ENCODE results near the gene GPX5. TPM values are rescaled to one million over a fixed set of nuclear protein-coding genes. Genes with fewer than 3 reads are reported as not detected.
A peak's percentile ranks its signal among the peaks of the same experiment; 100 is the strongest.

GPX5 gene
- total RNA-seq, 2 donors from 2014 or later, result not detected

- H3K36me3 ChIP-seq (replicated peaks in 1 of 2; ENCODE audit: insufficient read depth in 1 of 2, low read depth in 2 of 2), result no peaks in the 10 kb centered on the region
- no peaks in the 10 kb centered on the region for H3K9me3 ChIP-seq
- H3K4me1 ChIP-seq, result peaks cover 7% of the 10 kb centered on the region
- TF ChIP-seq, protein P1, sequence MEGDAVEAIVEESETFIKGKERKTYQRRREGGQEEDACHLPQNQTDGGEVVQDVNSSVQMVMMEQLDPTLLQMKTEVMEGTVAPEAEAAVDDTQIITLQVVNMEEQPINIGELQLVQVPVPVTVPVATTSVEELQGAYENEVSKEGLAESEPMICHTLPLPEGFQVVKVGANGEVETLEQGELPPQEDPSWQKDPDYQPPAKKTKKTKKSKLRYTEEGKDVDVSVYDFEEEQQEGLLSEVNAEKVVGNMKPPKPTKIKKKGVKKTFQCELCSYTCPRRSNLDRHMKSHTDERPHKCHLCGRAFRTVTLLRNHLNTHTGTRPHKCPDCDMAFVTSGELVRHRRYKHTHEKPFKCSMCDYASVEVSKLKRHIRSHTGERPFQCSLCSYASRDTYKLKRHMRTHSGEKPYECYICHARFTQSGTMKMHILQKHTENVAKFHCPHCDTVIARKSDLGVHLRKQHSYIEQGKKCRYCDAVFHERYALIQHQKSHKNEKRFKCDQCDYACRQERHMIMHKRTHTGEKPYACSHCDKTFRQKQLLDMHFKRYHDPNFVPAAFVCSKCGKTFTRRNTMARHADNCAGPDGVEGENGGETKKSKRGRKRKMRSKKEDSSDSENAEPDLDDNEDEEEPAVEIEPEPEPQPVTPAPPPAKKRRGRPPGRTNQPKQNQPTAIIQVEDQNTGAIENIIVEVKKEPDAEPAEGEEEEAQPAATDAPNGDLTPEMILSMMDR (IDR thresholded peaks at IDR 0.05), result no peak
- TF ChIP-seq POLR2A (IDR thresholded peaks at IDR 0.05), result no peak
- no peak overlapping the region for H3K27ac ChIP-seq
- H3K4me3 ChIP-seq, result no peak overlapping the region
- DNase-seq (no peak), ATAC-seq (no peak)
- H3K27me3 ChIP-seq, result peaks cover 0 to 14% of the 10 kb centered on the region in 2 donors
- intact Hi-C loops (cut with DNase I), result no loop called here
- WGBS, 2 donors, result 70 to 92% methylated on average over 1 of the region's 1 CpG
Measured at GRCh38 chr6:28486533-28486932, 39.1 kb upstream of the GPX5 start.

- no peak for TF ChIP-seq POLR2A (IDR thresholded peaks at IDR 0.05)
- TF ChIP-seq, protein P1 (IDR thresholded peaks at IDR 0.05), result no peak
- no peaks in the 10 kb centered on the region for H3K36me3 ChIP-seq (replicated peaks in 1 of 2; ENCODE audit: insufficient read depth in 1 of 2, low read depth in 2 of 2)
- intact Hi-C loops (cut with DNase I), result no loop called here
- no peak overlapping the region for H3K4me3 ChIP-seq
- H3K27me3 ChIP-seq, result peaks cover 0 to 21% of the 10 kb centered on the region in 2 donors
- no peaks in the 10 kb centered on the region for H3K9me3 ChIP-seq
- no peak for DNase-seq
- ATAC-seq, result no peak
- H3K27ac ChIP-seq, result no peak overlapping the region
- peaks cover 7% of the 10 kb centered on the region for H3K4me1 ChIP-seq
- WGBS, 2 donors, result 47 to 50% methylated on average over 3 of the region's 3 CpGs
Measured at GRCh38 chr6:28486988-28487742, 38.5 kb upstream of the GPX5 start.

GRCh38 chr6:28488916-28489365 is 36.7 kb upstream of the GPX5 start:
- TF ChIP-seq, protein P1 (IDR thresholded peaks at IDR 0.05), result no peak
- TF ChIP-seq POLR2A (IDR thresholded peaks at IDR 0.05), result no peak
- Histone ChIP-seq H3K4me1 (peaks cover 7% of the 10 kb centered on the region), H3K4me3 (no peak overlapping the region), H3K9me3 (no peaks in the 10 kb centered on the region), H3K27me3 (peaks cover 0 to 22% of the 10 kb centered on the region in 2 donors), H3K36me3 (replicated peaks in 1 of 2; ENCODE audit: insufficient read depth in 1 of 2, low read depth in 2 of 2) (no peaks in the 10 kb centered on the region), H3K27ac (no peak overlapping the region)
- DNase-seq (no peak), ATAC-seq (no peak)
- 37 to 44% methylated on average over 14 of the region's 14 CpGs for WGBS, 2 donors
- intact Hi-C loops (cut with DNase I), result no loop called here

- intact Hi-C loops (cut with DNase I), result no loop called here
- WGBS, 2 donors, result 8 to 14% methylated on average over 23 to 40 of the region's 40 CpGs
- no peak for TF ChIP-seq POLR2A (IDR thresholded peaks at IDR 0.05)
- TF ChIP-seq, protein P1 (IDR thresholded peaks at IDR 0.05), result no peak
- no peak overlapping the region for H3K27ac ChIP-seq
- no peaks in the 10 kb centered on the region for H3K9me3 ChIP-seq
- H3K4me3 ChIP-seq, result no peak overlapping the region
- peaks cover 7% of the 10 kb centered on the region for H3K4me1 ChIP-seq
- H3K36me3 ChIP-seq (replicated peaks in 1 of 2; ENCODE audit: insufficient read depth in 1 of 2, low read depth in 2 of 2), result no peaks in the 10 kb centered on the region
- peak in 3 of 4 donors; percentile 9 to 13 (median 12) for DNase-seq
- H3K27me3 ChIP-seq, result peaks cover 0 to 22% of the 10 kb centered on the region in 2 donors
- no peak for ATAC-seq
Measured at GRCh38 chr6:28489366-28490204, 36.1 kb upstream of the GPX5 start.

Measured in body of pancreas (tissue), 4 donors.